ENCODE results near the gene GPR45.

The GPR45 gene

GRCh38 chr2:105254531-105255210 lies 13.1 kb downstream of the GPR45 start:
- no peak overlapping the region for H3K4me2 ChIP-seq (ENCODE audit: insufficient read depth, low read length)
- no peaks in the 10 kb centered on the region for H3K4me1 ChIP-seq (ENCODE audit: insufficient read depth, low read length)
- no peak overlapping the region for H3K9ac ChIP-seq (ENCODE audit: low read depth, low read length)
- H3K27ac ChIP-seq (ENCODE audit: low read length), result no peak overlapping the region
- H3K79me2 ChIP-seq (ENCODE audit: insufficient read depth, low read length), result no peaks in the 10 kb centered on the region
- H3K9me3 ChIP-seq (ENCODE audit: insufficient read depth, low read length, severe bottlenecking), result no peaks in the 10 kb centered on the region
- no peak overlapping the region for H3K4me3 ChIP-seq (ENCODE audit: low read depth in 1 of 2, low read length in 2 of 2)
- no peaks in the 10 kb centered on the region; the same call in 1 of the 2 replicates for H4K20me1 ChIP-seq (ENCODE audit: insufficient read depth, low read length)
- no peak for DNase-seq
- no peaks in the 10 kb centered on the region for H3K36me3 ChIP-seq (ENCODE audit: insufficient read depth, low read length)
- H3K27me3 ChIP-seq (ENCODE audit: insufficient read depth, low read length, poor library complexity), result no peaks in the 10 kb centered on the region
- H2AFZ ChIP-seq (ENCODE audit: low read depth, low read length), result no peak overlapping the region
- TF ChIP-seq EZH2 (IDR thresholded peaks at IDR 0.05; ENCODE audit: borderline replicate concordance, low read depth, low read length, severe bottlenecking) (no peak), CTCF (IDR thresholded peaks at IDR 0.05; ENCODE audit: borderline replicate concordance, extremely low read depth, low read length, poor library complexity, severe bottlenecking) (no peak)
- no peak for ATAC-seq (ENCODE audit: insufficient read depth, low read depth)

- no peak overlapping the region for H3K4me2 ChIP-seq (ENCODE audit: insufficient read depth, low read length)
- H3K27me3 ChIP-seq (ENCODE audit: insufficient read depth, low read length, poor library complexity), result no peaks in the 10 kb centered on the region
- H3K27ac ChIP-seq (ENCODE audit: low read length), result no peak overlapping the region
- H3K36me3 ChIP-seq (ENCODE audit: insufficient read depth, low read length), result no peaks in the 10 kb centered on the region
- H3K9ac ChIP-seq (ENCODE audit: low read depth, low read length), result no peak overlapping the region
- DNase-seq (no peak), ATAC-seq (ENCODE audit: insufficient read depth, low read depth) (no peak)
- H4K20me1 ChIP-seq (ENCODE audit: insufficient read depth, low read length), result no peaks in the 10 kb centered on the region; the same call in 1 of the 2 replicates
- no peaks in the 10 kb centered on the region for H3K4me1 ChIP-seq (ENCODE audit: insufficient read depth, low read length)
- no peaks in the 10 kb centered on the region for H3K79me2 ChIP-seq (ENCODE audit: insufficient read depth, low read length)
- H3K9me3 ChIP-seq (ENCODE audit: insufficient read depth, low read length, severe bottlenecking), result no peaks in the 10 kb centered on the region
- TF ChIP-seq CTCF (IDR thresholded peaks at IDR 0.05; ENCODE audit: borderline replicate concordance, extremely low read depth, low read length, poor library complexity, severe bottlenecking) (no peak), EZH2 (IDR thresholded peaks at IDR 0.05; ENCODE audit: borderline replicate concordance, low read depth, low read length, severe bottlenecking) (no peak)
- no peak overlapping the region for H2AFZ ChIP-seq (ENCODE audit: low read depth, low read length)
- H3K4me3 ChIP-seq (ENCODE audit: low read depth in 1 of 2, low read length in 2 of 2), result no peak overlapping the region
Observed at GRCh38 chr2:105255979-105256378, 14.4 kb downstream of the GPR45 start.

- Histone ChIP-seq H2AFZ (ENCODE audit: low read depth, low read length) (no peak overlapping the region), H3K27me3 (ENCODE audit: insufficient read depth, low read length, poor library complexity) (no peaks in the 10 kb centered on the region), H3K4me3 (ENCODE audit: low read depth in 1 of 2, low read length in 2 of 2) (no peak overlapping the region), H3K9ac (ENCODE audit: low read depth, low read length) (no peak overlapping the region), H3K9me3 (ENCODE audit: insufficient read depth, low read length, severe bottlenecking) (no peaks in the 10 kb centered on the region), H4K20me1 (ENCODE audit: insufficient read depth, low read length) (no peaks in the 10 kb centered on the region; the same call in 1 of the 2 replicates), H3K4me2 (ENCODE audit: insufficient read depth, low read length) (no peak overlapping the region), H3K4me1 (ENCODE audit: insufficient read depth, low read length) (no peaks in the 10 kb centered on the region), H3K27ac (ENCODE audit: low read length) (no peak overlapping the region), H3K36me3 (ENCODE audit: insufficient read depth, low read length) (no peaks in the 10 kb centered on the region), H3K79me2 (ENCODE audit: insufficient read depth, low read length) (no peaks in the 10 kb centered on the region)
- no peak for DNase-seq
- TF ChIP-seq CTCF (IDR thresholded peaks at IDR 0.05; ENCODE audit: borderline replicate concordance, extremely low read depth, low read length, poor library complexity, severe bottlenecking), result no peak
- no peak for TF ChIP-seq EZH2 (IDR thresholded peaks at IDR 0.05; ENCODE audit: borderline replicate concordance, low read depth, low read length, severe bottlenecking)
- no peak for ATAC-seq (ENCODE audit: insufficient read depth, low read depth)
Observed at GRCh38 chr2:105256431-105257047, 15.0 kb downstream of the GPR45 start.
